GM10847 (cell line): ENCODE results near the gene TEAD2.

Source experiments
- POLR2A ChIP-seq: IDR thresholded peaks from 2 replicates; pipeline ENCODE4 v1.6.1; 2011; ENCODE audit not compliant: insufficient read length; ENCODE audit errors: extremely low read depth

Gene TEAD2

DNA sequence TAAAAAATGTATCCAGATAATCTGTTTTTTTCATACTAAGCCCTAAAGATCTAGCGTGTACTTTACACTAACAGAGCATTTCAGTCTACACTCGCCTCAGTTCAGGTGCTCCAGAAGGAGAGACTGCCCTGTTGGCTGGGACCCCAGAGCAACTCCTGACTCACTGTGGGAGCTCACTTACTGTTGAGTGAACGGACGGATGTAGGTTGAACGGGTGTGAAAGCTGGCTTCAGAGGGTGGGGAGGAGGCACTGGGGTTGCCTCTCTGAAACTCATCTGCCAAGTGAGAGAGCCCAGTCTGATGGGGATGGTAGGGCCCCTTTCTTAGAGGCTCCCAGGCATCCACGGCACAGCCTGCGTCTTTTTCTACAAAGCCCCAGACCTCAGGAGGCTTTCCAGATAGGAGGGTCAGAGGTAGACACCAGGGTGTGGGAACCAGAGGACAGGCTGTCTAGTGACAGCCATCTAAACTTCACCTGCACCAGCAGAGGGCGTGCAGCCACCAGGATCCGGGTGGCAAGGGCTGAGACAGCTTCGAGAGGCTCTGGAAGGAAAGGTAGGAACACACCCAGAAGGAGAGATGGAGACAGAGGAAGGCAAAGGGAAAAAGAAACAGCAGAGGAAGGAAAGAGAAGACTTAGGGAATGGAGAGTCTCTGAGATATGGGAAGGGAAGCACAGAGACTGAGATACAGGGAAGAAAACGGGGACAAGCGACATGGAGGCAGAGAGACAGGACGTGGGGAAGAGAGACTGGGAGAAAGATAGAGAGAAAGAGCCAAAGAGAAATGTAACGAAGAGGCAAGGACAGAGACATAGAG lies 29.6 kb upstream of the TEAD2 start:
- no peak for TF ChIP-seq POLR2A

DNA sequence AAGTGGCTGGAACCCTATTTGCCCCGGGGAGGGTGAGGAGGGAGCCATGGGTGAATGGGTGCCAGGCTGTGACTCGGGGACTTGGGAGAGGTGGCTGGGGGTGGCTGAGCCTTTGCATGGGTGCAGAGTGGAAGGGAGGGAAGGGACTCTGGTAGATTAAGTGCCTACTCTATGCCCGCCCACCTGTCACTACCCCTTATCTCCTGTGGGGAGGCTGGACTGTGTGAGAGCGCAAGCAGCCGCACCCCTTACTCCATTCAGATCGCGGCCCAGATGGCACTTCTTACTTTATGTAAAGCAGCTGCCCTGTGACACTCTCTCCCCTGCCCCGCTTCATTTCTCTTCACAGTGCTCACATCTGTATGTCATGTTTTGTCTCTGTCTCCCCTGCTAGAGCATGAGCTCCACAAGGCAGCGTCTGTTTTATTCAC lies 28.7 kb upstream of the TEAD2 start:
- no peak for TF ChIP-seq POLR2A

GRCh38 chr19:49390131-49390928 lies 28.1 kb upstream of the TEAD2 start:
- no peak for TF ChIP-seq POLR2A

DNA sequence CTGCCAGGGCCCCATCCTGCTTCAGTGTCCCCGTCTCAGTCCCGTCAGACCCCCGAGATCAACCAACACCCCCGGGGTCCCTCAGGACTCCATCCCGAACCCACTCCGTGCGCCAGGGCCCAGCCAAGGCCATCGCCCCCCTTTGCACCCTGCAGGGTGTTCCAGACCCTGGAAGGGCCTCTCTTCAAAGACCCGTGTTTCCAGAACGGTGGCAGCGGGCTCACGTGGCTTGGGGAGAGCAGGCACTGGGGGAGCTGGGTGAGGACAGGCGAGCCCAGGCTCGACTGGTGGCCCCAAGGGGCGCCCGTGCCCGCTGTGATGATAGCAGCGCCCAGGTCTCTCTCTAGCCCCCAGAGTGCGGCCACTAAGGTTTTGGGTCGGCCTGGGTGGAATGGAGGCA lies 27.2 kb upstream of the TEAD2 start:
- TF ChIP-seq POLR2A, result no peak

DNA sequence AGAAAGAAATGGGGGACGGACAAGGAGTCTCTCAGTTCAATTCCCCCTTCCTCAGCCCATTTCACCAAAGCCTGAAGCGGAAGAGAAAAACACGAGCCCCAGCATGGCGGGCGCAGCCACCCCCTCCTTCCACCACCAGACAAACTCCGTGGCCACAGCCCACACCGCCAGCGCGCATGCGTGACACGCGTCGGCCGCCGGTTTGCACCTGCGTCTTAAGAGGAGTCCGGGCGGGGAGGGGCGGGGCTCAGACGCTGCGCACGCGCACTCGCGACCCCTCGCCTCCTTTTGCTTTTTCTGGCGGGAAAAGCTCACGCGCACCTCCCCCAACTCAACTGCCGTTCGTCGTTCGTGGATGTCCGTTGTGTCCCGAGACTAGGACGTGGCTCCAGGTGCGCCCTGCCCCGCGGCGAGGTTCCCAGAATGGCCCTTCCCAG lies 25.7 kb upstream of the TEAD2 start, which contains the start of gene KASH5:
Gene KASH5 (plus strand): TSS at position 314 of the 437 bp plus-strand sequence. CDS start 2,635 bp downstream, outside the sequence.
- TF ChIP-seq POLR2A, result no peak

DNA sequence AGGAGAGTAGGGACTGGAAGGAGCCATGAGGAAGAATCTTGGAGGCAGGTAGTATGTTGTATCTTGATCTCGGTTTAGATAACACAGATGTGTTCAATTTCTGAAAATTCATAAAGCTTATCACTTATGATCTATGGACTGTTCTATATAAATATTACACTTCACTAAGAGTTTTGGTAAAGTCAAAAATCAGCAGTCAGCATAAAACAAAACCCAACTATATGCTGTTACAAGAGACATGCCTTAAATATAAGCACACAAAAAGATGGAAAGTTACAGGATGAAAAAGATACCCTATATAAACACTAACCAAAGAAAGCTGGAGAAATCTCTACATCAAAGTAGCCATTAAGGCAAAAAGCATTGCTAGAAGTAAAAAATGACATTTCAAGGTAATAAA lies 21.4 kb upstream of the TEAD2 start:
- no peak for TF ChIP-seq POLR2A

- TF ChIP-seq POLR2A, result no peak
Observed at GRCh38 chr19:49382639-49383038, 20.4 kb upstream of the TEAD2 start.

GRCh38 chr19:49380391-49380790 lies 18.2 kb upstream of the TEAD2 start:
- TF ChIP-seq POLR2A, result no peak

- TF ChIP-seq POLR2A, result no peak
Observed at GRCh38 chr19:49378512-49378911, 16.3 kb upstream of the TEAD2 start.

DNA sequence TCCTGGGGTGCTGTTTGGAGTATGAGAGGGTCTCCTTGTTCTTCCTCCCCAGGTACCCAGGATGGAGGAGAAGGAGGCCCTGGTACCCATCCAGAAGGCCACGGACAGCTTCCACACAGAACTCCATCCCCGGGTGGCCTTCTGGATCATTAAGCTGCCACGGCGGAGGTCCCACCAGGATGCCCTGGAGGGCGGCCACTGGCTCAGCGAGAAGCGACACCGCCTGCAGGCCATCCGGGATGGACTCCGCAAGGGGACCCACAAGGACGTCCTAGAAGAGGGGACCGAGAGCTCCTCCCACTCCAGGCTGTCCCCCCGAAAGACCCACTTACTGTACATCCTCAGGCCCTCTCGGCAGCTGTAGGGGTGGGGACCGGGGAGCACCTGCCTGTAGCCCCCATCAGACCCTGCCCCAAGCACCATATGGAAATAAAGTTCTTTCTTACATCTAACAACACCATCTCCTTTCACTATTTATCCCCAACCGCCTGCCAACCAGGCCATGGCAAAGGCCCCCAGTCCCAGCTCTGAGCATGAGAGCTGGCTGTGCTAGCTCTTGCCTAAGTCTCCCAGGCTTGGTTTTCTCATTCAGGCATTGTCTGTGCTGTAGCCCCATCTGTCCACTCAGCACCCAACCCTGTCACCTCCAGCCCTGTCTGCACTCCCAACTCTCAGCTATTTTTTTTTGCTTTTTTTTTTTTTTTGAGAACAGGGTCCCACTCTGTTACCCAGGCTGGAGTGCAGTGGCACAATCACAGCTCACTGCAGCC lies 12.6 kb upstream of the TEAD2 start:
- no peak for TF ChIP-seq POLR2A

DNA sequence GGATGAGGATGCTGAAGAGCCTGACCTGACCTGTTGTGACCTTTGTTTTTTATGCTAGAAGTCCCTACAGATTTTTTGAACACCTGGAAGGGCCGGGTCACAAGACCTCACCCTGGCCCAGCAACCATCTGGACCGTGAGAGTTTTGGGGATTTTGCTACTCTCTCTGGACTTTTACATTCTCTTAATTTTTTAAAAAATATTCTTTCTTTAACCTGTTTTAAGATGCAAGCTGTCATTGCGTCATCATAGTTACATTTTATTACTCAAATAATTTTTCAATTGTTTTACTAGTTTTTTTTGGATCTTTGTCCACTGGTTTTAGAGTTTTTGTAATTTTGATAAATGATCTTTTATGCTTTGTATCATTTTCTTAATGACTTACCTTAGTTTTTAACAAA lies 9.0 kb upstream of the TEAD2 start:
- TF ChIP-seq POLR2A, result no peak

GRCh38 chr19:49368711-49369358 lies 6.6 kb upstream of the TEAD2 start:
- TF ChIP-seq POLR2A, result no peak

GRCh38 chr19:49366110-49366509 lies 3.9 kb upstream of the TEAD2 start:
- no peak for TF ChIP-seq POLR2A

GRCh38 chr19:49364083-49364737 lies 2.0 kb upstream of the TEAD2 start:
- no peak for TF ChIP-seq POLR2A
